Hypothalamus (tissue), 51 donors: ENCODE data around the gene COX7B2.

Source experiments
- DNase-seq, 51 donors: peaks; one replicate each; lab custom pipeline; 2025; lab: John Stamatoyannopoulos, UW

COX7B2 gene

DNA sequence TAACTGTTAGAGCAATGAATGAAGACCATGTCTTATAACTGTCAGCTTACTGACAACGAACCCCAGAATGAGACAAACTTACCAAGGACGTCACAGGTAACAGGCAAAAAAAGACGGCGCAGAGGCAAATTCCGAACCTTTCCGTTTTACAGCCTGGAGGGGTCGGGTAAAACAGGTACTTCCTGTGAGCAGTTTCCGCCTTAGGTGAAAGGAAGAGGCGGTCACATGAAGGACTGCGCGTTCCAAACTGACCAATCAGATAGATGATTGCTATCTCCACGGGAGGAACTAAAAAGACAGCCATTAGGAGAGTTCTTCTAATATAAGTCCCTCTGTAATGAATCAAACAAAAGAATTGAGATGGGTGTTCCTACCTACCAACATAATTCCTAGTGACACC, at the start of gene COX7B2:
TSS of gene COX7B2 (minus strand) at position 168 of the 400 bp plus-strand sequence. CDS start 174,053 bp downstream, outside the sequence.
- no peak for DNase-seq

- no peak for DNase-seq
These were observed 47.4 kb upstream of the COX7B2 start for GRCh38 chr4:46956451-46956850.

DNA sequence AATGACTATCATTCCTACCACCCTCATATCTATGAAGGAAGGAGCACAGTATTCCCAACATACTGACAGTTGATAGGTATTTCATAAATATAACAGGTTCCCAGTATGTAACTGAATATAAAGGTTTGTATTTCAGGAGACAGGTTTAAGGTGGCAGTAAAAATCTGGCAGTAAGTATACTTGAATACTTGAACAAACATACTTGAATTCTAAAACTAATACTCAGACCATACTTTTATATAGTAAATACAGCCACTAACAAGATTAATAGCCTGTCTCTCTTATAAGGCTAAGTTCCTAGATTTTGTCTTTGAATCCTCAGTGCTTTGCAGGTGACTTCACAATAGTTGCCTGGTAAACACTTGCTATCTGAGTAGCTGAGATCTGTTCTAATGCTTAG, 46.6 kb upstream of the COX7B2 start:
- DNase-seq: no peak

GRCh38 chr4:46954643-46955042, 45.6 kb upstream of the COX7B2 start:
- DNase-seq: no peak

DNA sequence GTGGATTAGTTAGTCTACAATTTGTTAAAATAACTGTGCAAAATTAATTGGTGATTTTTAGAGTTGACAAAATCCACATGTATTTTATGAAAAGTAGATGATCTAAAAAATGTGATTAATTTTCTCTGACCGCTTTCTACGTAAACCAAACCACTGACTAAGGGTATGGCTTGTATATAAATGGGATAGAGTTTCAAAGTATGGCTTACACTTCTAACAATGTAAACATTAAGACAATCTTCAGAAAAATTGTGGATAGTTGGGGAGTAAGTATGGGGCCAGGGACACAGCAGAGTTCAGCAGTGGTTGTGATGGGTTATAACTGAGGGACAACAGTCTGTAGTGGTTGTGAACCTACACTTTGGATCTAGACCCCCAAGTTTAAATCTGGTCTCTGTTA, 44.5 kb upstream of the COX7B2 start:
- no peak for DNase-seq

DNA sequence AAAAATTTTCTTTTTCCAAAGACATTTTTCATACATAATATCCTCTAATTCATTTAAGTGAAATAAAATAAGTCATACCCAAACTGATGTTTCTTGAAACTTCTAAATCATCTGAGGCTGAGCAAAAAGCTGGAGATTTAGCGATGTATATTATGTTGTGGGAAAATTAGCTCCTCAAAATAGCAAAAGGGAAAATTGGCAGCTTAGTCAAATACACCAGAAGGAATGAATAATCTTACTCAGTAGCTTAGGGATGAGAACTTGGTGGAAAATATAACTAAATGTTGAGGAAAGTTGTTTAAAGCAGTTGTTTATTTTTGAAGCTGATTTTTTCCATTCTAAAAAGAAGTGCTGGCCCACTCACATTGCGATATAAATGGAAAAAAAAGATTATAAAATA, 43.4 kb upstream of the COX7B2 start:
- DNase-seq: no peak

- DNase-seq: no peak
These were observed 41.8 kb upstream of the COX7B2 start for GRCh38 chr4:46950826-46951225.

DNA sequence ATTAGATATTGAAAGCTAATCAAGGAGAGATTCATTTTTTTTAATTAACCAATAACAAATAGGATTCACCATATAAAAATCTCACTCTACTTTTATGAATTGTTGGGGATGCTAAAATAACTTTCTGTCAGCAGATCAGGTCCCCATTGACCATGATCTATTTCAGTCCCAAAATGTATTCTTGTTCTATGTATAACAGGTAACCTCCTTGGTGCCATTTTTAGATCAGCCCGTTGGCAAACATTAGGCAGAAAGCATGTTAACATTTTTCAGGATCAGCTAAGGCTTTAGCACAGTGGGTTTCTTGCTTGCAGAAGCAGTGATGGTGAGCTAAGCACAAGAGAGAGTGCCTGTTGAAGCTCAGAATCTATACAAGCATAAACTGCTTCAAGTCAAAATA, 40.8 kb upstream of the COX7B2 start:
- no peak for DNase-seq

DNA sequence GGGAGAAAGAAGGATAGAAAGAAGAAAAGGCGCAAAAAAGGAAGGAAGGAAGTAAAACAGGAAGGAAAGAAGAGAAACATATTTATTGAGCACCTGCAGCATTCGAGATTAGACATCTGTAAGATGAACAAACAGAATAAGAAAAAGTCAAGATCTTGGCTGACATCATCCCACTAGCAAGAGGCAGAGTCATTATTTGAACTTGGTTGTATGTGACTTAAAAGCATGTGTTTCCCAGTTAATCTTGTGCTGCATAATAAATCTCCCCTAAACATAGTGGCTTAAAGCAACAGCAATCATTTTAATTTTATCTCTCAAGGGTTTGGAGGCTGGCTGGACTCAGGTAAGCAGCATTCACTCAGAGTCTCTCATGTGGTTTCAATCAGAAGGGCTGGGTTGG, 38.5 kb upstream of the COX7B2 start:
- DNase-seq: no peak

- peak in 1 of 51 donors; percentile 51 for DNase-seq
These were observed 38.0 kb upstream of the COX7B2 start for GRCh38 chr4:46946919-46947536.

DNA sequence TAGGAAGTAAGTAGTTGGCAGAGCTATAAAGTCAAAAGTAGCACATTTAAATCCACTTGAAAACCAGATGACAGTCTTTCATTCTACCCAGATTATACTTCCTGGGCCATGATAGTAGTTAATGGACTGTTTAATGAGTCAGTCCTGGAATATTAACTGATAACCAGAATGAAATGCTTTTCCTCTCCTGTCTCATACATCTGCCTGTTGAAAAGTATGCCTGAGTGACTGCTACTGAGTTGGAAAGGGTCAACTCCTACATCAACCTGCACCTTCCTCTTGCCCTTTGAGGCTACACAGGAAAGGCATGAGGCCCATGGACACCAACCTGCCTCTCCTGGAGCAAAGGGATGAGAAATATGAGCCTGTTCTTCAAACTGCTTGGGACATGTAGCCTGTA, 36.0 kb upstream of the COX7B2 start:
- DNase-seq: no peak

GRCh38 chr4:46944345-46944744, 35.3 kb upstream of the COX7B2 start:
- DNase-seq: no peak

DNA sequence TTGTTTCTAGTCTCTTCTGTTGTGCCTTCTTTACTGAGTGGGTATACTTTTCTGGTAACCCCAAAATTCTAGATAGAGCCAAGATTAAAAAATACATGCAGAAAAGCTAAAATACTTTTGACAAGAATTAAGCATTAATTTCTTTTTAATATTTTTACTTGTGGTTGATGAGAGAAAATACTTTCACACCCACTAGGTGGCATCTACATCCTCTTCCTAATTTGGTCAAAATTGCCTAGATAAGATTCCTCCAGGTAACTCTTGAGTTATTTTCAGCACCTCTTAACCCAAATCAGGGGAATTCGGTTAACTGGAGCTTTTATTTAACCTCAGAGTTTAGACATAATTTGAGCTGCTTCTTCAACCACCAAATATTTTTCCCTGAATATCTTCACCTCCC, 28.4 kb upstream of the COX7B2 start:
- no peak for DNase-seq

DNA sequence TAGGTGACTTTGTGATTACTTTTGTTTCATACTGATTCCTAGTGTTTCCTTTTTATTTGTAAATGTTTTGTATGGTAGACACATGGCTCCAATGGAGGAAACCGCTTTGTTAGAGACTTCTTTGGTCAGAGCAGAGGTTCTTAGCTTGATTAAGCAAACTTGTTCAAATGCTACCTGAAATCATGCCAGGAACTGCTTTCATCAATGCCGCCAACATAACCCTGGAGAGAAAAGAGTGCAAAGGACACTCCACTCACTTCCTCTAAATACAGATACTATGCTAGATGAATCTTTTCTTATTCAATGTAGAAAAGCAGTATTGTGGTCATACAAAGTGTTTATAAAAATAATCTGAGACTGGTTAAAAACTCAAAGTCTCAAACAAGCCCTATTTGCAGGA, 25.7 kb upstream of the COX7B2 start:
- DNase-seq: no peak

- no peak for DNase-seq
These were observed 24.6 kb upstream of the COX7B2 start for GRCh38 chr4:46933686-46934085.

- peak in 21 of 51 donors; percentile 1 to 48 (median 13) for DNase-seq
These were observed 22.9 kb upstream of the COX7B2 start for GRCh38 chr4:46931981-46932380.

- DNase-seq: no peak
These were observed 21.8 kb upstream of the COX7B2 start for GRCh38 chr4:46930891-46931290.

- DNase-seq: no peak
These were observed 18.2 kb upstream of the COX7B2 start for GRCh38 chr4:46927201-46927600.

- no peak for DNase-seq
These were observed 15.9 kb upstream of the COX7B2 start for GRCh38 chr4:46924789-46925529.

- DNase-seq: no peak
These were observed 13.2 kb upstream of the COX7B2 start for GRCh38 chr4:46922205-46922604.

DNA sequence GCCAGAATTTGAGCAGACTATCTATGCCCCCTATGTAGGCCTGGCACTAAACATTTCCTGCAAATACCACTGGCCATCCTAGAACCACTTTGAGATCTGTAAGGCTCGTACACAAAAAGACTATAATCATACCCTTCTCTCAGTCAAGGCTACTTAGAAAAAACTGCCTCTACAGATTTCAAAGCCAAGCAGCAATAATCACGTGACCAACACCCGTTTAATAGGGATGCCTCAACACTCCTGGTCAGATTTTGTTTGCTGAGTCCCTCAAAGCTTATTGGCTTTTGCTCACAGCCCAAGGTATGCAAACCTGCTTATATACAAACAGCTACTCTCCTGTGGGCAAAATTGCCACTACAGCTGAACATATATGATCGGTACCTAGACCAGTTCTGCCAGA, 897 bp downstream of the COX7B2 start:
- no peak for DNase-seq

GRCh38 chr4:46900082-46900481, 9.0 kb downstream of the COX7B2 start:
- no peak for DNase-seq

DNA sequence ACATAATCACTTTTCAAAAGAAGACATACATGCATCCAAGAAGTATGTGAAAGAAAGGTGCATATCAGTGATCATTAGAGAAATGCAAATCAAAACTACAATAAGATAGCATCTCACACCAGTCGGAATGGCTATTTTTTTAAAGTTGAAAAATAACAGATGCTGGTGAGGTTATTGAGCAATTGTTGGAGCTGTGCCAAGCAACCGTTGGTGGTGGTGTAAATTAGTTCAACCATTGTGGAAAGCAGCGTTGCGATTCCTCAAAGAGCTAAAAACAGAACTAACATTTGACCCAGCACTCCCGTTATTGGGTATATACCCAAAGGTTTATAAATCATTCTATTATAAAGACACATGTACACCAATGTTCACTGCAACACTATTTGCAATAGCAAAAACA, 14.2 kb downstream of the COX7B2 start:
- DNase-seq: no peak
